ENCODE measurements around the gene ARL15.

ARL15 gene

DNA sequence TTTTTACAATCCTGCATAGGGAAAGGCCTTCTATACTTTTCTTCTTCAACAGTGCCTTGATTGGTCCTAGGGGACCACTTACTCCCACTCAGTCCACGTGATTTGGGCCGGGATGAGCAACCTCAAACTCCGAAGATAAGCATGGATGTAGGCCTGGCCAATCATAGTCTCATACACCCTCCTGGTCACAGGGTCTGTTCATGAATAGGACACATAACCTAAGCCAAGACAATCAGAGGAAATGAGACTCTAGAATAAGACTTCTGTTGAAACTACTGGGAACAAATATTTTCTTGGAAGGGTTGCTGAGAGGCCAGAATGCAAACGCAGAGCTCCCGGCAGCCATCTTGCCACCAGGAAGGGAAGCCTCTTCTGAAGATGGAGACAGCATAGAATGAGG lies 68.1 kb downstream of the ARL15 start:
- DNase-seq, result no peak

DNA sequence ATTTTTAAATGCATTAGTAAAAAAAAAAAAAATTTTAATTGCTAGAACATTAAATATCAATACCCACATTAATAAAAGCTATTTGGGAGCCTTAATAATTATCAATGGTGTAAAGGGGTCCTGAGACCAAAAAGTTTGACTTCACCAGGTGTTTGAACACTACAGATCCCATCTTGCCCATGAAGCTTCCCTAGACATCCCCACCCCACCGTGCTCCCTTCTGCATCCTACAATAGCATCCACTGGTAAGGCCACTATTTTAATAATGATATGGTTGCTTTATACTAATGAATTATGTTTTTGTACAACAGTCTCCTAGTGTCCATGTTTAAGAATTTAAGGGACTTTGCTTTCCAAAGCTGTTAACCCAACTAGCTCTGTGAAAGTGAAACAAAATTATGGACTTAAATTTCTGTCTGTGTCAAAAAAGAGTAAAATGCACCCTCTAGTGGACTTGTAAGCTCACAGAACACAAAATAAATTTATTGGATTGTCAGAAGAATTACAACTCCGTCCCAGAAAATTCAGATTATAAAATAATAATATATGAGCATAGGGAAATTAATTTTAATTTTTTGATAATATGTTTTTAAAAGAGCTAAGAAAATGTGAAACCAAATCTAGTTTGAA lies 76.0 kb downstream of the ARL15 start:
- DNase-seq, result no peak

DNA sequence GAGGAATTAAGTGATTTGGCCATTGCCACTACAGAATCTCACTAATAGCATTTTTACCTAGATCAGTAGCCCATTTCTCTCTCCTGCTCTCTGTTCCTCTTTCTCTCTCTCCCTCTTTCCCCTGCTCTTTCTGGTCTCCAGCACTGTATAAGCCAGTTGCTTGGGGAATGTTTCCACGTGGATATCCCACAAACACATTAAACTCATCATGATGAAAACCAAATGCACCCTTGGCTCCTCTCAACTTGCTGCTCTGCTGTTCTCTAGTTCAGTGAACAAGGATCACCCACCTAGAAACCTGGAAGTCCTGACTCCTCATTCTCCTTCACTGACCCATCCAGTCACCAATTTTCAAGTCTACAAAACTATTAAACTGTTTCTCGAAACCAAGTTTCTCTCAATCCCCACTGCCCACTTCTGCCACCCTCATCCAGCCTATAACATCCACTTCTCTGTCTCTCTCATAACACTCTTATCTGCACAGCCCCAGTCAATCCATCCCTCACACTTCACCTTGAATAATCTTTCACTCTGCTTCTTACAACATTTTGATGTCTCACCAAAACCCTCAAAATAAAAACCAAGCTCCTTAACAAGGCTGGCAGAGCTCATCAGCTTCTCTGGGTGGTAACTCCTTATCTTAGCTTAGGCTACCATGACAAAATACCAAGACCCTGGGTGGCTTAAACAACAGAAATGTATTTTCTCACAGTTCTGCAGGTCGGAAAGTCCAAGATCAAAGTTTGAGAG lies 79.3 kb downstream of the ARL15 start:
- DNase-seq, result no peak

DNA sequence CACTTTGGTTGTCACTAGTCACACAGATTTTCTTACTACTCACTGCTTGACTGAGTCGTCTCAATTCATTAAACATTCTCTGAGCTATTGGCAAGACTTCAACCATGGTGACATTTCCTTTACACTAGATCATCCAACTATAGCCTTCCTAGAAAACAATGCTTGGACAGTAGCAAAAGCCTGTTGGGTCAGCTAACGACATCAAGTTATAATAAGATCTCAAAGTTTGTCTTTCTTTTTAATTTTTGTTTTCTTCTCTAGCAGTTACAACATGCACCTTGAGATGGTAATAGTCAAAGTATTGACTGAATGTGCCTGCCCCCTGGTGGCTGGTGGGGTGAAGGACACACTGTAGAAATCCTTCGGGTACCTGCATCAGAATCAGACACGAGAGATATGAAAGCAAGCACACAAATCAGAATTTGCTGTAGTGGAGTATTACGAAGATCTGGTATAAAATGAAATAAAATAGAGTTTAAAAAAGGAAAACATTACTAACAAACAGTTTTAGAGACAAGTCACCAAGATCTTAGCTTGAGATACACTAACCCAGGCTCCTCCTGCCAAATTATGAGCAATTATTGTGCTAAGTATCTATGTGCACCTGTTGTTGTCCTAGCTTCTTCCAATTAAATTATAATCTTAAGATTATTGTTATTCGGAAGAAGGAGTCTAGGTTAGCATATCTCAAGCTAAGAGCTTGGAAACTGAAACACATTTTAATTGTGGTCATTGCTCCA lies 81.2 kb downstream of the ARL15 start:
- peak; percentile 70 for DNase-seq

DNA sequence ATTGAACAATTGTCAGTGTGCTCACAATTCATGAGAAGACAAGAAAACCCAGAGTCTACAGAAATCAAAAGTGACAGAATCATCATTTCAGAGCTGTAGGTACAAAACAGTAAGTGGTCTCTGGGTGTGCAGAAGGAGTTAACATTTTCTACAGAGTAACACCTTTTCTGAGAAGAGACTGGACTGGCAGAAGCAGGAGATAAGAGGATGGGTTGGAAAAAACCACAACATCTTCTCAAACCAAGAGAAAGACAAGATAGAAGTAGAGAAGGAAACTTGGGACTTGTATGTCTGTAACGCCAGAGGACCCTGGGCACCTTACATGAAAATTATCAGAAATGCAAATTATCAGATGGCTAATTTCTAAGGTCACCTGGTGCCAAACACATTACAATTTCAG lies 82.6 kb downstream of the ARL15 start:
- DNase-seq, result no peak

DNA sequence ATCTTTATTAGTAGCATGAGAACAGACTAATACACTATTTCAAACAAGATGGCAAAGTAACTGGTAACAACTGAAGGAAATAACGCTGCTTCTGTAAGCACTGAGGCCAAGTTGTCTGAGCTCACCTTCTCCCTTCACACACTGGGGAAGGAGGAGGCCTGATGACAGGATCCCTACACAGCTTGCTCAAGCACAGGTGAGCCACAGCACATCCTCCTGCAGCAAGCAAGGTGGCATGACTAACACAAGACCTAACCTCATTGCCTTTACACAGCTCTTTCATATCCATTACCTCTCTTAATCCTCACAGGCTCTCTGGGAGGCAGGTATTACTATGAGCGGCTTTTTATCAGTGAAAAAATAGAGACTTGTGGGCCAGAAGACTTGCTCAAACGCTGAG lies 83.3 kb downstream of the ARL15 start:
- DNase-seq, result no peak

DNA sequence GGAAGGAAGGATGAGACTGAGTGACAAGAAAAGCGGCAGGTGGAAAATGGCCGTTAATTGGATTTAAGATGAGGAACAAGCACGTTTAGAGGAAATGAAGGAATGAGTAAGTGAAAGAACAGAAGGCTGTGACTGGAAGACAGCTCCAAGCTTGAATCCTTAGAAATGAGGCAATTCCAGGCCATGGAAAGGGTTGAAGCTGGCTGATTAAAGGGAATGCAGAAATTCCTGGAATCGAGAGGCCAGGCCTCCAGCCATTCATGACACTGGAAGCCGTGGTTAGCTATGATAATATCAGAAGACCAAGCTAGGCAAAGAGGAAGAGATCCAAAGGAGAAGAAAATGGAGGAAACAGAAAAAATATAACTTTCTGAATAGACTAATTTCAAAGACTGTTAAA lies 84.2 kb downstream of the ARL15 start:
- no peak for DNase-seq

DNA sequence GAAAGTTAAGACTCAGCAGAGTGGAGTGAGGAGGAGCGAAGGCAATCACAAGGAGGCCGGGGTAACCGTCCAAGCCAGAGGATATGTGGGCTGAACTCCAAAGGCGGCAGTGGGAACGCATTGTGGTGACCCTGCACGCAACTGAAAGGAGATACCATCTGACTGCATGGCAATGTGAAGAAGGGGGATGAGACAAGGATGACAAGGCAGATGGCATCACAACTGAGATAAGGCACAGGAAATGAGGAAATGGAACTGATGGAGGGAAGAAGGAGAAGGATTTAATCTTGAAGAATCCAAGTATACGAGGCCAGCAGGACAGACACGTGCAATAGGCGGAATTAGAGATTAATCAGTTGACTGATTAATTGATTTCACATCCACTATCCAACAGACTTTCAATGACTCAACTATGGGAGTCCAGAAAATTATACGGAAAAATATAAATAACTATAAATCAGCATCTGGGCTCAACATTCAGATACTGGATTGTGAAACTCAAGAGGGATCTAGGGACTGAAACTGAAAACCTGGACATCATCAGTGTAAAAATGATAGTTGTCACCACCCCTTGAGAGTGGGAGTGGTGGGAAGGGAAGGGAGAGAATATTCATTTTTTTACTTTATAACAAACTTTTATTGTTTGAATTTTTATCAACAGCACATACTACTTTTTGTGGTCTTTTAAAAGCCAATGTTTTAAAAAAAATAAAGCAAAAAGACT lies 86.1 kb downstream of the ARL15 start:
- DNase-seq, result no peak

DNA sequence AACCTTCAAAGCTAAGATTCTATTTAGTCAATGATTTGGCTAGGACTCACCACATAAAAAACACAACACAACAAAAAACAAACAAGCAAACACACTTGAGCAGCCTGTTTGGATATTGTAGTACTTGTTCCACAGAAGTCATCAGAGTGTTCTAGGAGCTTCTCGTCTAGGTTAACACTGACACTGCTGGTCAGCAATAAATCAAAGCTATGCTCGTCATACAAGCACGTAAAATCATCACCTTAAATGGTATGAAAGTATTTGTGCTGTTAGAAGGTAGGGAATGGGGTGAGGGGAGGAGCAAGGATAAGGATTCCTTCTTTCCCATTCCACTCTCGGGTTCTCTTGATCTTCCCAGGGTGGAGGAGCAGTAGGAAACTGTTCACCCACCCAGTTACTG lies 88.0 kb downstream of the ARL15 start:
- DNase-seq, result no peak

DNA sequence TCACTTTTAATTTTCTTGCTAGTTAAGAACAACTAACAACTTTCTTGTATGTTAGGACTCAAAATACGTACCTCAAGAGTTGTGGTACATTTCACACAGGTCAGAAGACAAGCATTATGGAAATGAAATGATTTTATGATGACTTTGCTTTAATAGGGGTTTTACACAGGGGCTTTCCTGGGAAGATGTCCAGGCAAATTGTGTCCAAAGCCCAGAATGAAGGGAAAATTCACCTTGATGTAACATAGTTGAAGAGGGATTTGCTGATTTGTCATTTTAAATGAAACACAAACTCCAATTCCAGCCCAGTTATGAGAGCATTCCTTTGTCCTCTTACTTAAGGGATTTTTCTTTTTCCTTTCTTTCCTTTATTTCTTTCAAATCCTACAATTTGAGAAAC lies 89.2 kb downstream of the ARL15 start:
- DNase-seq, result no peak

DNA sequence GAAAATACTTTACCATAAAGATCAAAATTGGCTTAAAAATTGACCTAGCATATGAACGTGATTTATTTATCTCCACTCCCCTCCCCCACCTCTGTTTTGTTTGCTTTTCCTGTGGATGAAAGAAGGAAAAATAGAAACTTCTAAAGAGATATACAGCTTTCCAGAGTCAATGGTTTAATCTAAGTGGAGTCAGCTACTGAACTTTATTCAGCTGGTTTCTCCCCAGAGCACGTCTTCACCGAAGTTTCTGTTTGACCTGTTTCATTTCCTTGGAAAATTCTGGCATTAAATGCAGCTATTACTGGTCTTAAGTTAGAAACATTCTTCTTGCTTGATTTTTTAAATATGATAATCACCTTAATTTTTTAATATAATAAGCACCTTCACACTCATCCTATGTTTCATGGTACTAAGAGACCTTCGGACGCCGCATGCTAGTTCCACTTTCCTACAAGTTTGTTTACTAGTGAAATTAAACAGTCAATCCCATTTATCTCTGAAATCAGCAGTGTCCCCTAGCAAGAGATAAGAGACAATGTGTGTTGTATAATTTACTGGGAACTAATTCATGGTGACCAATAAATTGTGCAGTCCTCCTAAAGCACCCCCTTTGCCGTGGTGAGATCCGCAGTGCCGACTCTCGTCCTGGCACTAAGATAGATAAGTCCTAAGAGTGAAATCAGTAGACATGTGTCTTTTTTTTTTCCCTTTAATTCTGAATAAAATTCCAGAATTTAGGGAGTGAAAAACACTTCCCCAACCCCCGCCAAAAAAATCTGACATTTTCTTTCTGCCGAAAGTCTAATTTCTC lies 89.9 kb downstream of the ARL15 start:
- no peak for DNase-seq

DNA sequence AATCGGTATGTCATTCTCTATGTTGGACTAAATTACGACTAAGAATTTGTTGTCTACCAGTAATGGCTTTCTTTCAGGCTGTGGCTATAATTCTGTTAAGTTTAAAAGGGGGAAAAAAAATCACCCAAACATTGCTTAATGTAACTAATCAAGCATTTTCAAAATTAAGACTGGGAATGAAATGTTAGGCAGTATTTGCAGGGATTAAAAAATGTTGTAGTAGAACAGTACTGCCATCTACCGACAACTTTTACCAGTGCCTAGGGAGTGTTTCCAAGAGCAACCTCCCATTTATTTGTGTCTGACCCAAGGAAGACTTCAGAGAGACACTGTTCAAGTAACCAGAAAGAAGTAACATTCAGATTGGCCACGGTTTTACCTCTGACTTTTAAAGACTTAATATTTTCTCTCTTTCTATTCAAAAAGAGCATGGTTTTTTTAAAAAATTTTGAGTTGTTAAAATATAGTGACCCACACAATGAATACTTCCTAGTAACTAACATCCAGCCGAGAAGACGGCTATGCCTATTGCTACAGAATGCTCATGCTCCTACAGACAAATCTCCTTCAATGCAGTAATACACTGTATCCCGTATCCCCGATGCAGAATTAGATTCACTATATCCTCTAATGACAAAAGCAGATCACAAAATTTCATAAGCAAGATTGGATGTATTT lies 92.4 kb downstream of the ARL15 start:
- DNase-seq, result peak; percentile 31

DNA sequence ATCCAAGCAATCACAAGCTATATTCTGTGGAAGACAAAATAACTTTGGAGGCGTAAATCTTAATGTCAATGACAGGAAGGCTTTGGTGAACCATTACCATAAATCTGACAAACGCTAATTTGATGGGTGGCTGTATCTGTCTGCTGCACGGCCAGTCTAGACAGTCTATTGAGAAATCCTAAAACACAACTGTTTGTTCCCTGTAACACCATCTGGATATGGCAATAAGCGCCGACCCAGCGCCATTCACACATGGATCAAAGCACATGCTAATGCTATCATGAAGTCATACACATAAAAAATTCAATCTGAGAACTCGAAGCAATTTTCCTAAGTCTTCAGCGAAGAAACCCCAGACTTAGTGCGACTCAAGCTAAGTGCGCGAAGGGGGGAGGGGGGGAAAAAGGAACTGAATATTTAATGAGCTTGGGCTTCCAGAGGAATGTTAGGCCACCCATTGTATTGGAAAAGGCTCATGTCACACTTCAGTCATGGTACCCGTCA lies 95.1 kb downstream of the ARL15 start:
- DNase-seq, result no peak

DNA sequence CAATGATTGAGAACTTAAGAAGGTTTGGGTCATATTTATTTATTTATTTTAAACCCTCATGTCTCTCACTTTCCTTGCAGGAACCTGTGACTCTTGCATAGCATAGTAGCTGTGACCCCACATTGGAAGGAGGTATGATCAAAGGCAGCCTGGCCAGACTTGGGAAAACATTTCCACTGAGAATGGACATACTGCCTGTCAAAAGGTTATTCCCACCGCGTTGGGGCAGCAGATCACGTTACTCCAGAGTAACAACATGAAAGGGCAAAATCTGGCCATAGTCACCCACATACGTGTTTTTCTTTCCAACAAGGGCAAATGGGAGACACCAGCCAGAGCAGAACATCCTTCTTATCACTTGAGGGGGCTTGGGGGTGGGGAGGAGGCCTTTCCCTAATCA lies 95.7 kb downstream of the ARL15 start:
- DNase-seq, result no peak

DNA sequence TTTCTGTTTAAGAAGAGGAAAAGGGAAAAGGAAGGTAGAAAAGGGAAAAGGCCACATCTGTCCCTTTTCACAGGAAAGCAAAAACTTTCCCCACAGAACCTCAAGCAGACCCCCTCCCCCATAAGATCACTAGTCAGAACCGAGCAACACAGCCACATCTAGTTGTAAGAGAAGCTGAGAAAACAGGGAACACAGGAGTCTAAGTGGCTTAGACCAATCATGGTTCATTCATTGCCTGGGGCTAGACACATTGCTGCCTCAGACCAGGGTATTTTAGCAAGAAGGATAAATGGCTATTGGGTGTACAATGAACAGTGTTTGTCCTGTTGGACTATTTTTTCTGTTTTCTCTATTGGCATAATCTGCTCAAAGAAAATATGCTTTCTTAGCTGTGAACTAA lies 98.0 kb downstream of the ARL15 start:
- DNase-seq, result no peak

DNA sequence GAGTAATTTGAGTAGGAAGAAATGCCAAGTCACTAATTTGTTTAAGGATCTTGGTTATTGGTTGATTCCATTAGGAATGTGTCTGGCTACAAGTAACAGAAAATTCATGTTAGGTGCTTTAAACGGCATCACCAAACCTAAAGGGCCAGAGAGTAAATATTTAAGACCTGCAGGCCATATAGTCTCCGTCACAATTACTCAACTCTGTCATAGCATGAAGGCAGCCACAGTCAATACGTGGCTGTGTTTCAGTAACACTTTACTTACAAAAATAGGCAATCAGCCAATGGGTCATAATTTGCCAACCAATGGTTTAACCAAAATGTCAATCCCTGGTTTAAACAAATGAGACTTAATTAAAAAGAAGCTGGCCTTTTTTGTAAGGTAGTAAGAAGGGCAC lies 98.5 kb downstream of the ARL15 start:
- no peak for DNase-seq

DNA sequence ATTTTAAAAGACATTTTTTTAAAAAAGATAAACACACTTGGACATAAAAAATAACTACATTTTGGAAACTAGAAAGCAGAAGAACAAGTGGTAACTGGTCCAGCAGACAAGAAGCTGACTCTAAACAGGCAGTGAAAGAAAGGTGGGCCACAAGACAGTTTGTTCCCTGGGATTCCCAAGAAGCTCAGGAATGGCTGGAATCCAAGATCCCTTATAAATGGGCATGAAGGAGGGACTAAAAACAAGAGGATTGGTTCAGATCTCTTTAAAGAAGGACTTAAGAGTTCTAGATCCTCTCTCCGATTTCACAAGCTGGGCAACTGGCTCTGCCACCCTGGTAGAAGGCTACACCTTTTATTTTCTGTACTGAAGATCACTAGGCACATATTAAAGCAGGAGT lies 102.8 kb downstream of the ARL15 start:
- no peak for DNase-seq

DNA sequence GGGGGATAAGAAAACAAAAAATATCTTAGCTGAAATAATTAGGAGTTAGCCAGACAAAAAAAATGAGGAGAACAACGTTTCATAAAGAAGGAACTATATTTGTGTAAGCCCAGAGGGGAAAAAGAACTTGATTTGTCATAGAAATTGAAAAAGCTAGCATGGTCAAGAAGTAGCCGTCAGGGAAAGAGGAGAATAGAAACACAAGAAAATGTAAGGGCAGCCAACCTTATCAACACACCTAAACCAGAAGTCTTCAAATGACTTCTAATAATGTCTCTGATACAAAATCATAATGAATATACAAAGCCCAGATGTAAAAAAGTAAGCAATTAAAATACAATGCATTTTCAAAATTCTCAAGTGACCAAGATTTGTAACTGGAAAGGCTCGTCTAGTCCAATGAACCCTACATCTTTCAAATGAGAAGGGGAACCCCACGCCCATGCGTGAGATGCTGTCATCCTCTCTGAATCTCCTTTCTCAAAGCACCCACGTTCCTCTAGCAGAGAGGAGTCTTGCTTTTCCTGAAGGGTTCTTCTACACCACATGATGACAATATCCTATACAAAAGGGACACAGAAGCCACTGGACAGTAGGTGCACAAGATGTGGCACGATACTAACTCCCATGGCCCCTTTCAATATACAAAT lies 103.7 kb downstream of the ARL15 start:
- no peak for DNase-seq

DNA sequence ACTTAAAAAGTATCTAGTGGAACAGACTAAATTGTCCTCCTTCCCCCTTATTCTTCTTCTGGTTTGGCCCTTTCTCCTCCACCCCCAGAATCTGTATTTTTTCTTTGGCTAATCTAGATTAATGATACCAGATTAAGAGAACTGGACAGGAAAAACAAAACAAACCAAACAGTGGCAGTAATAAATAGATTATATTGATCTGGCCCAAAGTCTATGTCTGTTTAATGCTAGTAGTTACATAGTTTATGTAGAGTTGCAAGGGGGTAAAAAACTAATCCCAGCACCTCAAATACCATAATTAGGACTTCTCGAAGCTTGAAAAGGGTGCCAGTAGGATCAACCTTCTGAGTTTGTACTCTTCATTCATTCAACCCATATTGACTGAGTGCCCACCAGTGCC lies 104.5 kb downstream of the ARL15 start:
- DNase-seq, result no peak

DNA sequence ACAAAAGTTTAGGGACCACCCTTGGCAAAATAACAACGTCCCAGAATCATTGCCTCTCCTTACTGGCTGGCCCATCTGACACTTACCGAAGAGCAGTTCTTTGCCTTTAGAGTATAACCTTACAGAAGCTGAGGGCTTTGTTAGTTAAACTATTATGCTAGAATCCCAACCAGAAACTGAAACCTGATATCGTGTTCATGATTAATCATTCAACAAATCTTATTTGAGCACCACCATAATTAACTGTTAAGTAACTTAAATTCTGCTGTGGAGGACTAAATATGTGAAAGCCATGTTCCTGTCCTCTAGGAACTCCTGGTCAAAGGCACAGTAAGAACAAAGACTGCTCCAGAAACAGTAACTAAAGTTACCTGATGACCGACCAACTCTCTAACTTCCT lies 104.9 kb downstream of the ARL15 start:
- DNase-seq, result no peak

DNA sequence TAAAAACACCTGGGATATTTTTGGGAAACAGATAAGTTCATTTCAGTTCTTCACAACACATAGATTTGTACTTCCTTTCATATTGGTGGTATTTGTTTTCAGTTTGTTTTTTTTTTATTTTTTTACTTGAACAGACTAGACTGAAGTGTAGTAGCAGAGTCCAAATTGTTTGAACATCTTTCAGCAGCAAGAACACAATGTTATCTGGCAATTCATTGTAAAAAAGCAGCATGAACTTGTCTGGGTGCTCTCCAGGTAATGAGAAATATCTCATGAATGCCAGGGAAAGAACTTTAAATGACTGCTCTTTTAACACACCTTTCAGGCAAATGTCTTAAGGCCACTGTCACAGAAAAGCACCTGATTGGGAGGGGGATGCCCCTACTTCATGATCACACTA lies 113.4 kb downstream of the ARL15 start:
- no peak for DNase-seq

Data from right hindlimb (tissue), 1 donor.